Breast epithelium (tissue), 4 donors: ENCODE data around the gene CCDC38. TPM values are rescaled to one million over a fixed set of nuclear protein-coding genes. Genes with fewer than 3 reads are reported as not detected.

ENCODE experiments used
- DNase-seq, 2 donors: peaks; one replicate each; pipeline ENCODE4 v3.0.0-alpha.2; 2019; ENCODE audit warnings: low spot score in 2 of 2
- H3K27ac ChIP-seq, 2 donors: fragments of 200-600 bp; sonication (generic) in 1 of 2; one replicate each; pipeline ENCODE4 v1.5.1; 2016 to 2019; ENCODE audit warnings: mild to moderate bottlenecking in 1 of 2
- H3K27me3 ChIP-seq, 2 donors: fragments of 200-600 bp; sonication (generic) in 1 of 2; one replicate each; pipeline versions ENCODE4 v1.5.1 to v1.6.0; 2017 to 2019; ENCODE audit warnings: control low read depth in 1 of 2, mild to moderate bottlenecking in 1 of 2
- H3K36me3 ChIP-seq: fragments of 200-600 bp; one replicate; pipeline ENCODE4 v1.5.1; 2019
- H3K4me1 ChIP-seq, 2 donors: fragments of 200-600 bp; sonication (generic); one replicate each; pipeline ENCODE4 v1.5.1; 2016 to 2019; ENCODE audit warnings: control low read depth in 1 of 2
- H3K4me3 ChIP-seq, 3 donors: fragments of 200-600 bp; sonication (generic); 1 replicate in 2 of 3; 2 replicates in 1 of 3; pipeline ENCODE4 v1.5.1; 2016 to 2019; ENCODE audit warnings: mild to moderate bottlenecking in 3 of 3, moderate library complexity in 2 of 3
- H3K9me3 ChIP-seq, 2 donors: fragments of 200-600 bp; sonication (generic) in 1 of 2; one replicate each; pipeline ENCODE4 v1.5.1; 2016 to 2019; ENCODE audit warnings: control low read depth in 1 of 2
- CTCF ChIP-seq, 3 donors: fragments of 450-650 bp; IDR thresholded peaks; one replicate each; pipeline ENCODE4 v1.5.1; 2016 to 2017; ENCODE audit warnings: antibody characterized with exemption in 3 of 3, mild to moderate bottlenecking in 3 of 3, moderate library complexity in 3 of 3
- POLR2A ChIP-seq: fragments of 450-650 bp; IDR thresholded peaks from one replicate; pipeline ENCODE4 v1.6.1; 2016; ENCODE audit warnings: antibody characterized with exemption, mild to moderate bottlenecking, moderate library complexity
- POLR2AphosphoS5 ChIP-seq, 3 donors: sonication (generic); formaldehyde crosslinking; IDR thresholded peaks; one replicate each; pipeline ENCODE4 v1.6.1; 2017; ENCODE audit warnings: antibody characterized with exemption in 3 of 3
- intact Hi-C: fragments of 100-400 bp; cut with DNase I; formaldehyde crosslinking; loops from one replicate; pipeline ENCODE4 v1.15.1; 2023; ENCODE audit warnings: low total_unique reads
- total RNA-seq, 3 donors: library from RNA; depleted of rRNA; stranded (reverse); fragments of >200 nt; gene quantifications; one replicate each; pipeline ENCODE4 v1.1.0, GENCODE V29; 2016

Gene CCDC38
- total RNA-seq, 3 donors from 2014 or later = 0.73 TPM; not detected in 2

- intact Hi-C loops = no loop called here
- no peak for DNase-seq
- H3K4me3 ChIP-seq = no peak overlapping the region
Measured at GRCh38 chr12:95986635-95987570, 44.5 kb upstream of the CCDC38 start.

GRCh38 chr12:95984682-95985081, 42.3 kb upstream of the CCDC38 start:
- TF ChIP-seq POLR2AphosphoS5 (IDR thresholded peaks at IDR 0.05) (no peak), POLR2A (no peak), CTCF (IDR thresholded peaks at IDR 0.05) (no peak)
- no peak for DNase-seq
- H3K27ac ChIP-seq = no peak overlapping the region
- no peaks in the 10 kb centered on the region for H3K36me3 ChIP-seq
- no peaks in the 10 kb centered on the region for H3K9me3 ChIP-seq
- H3K27me3 ChIP-seq = no peaks in the 10 kb centered on the region
- no peak overlapping the region for H3K4me3 ChIP-seq
- H3K4me1 ChIP-seq = no peaks in the 10 kb centered on the region
- intact Hi-C loops = no loop called here

More at GRCh38 chr12:95986635-95987570, 44.5 kb upstream of the CCDC38 start:
- Histone ChIP-seq H3K9me3 (no peaks in the 10 kb centered on the region), H3K27ac (no peak overlapping the region), H3K4me1 (no peaks in the 10 kb centered on the region), H3K27me3 (no peaks in the 10 kb centered on the region), H3K36me3 (no peaks in the 10 kb centered on the region)
- TF ChIP-seq POLR2A = no peak
- no peak for TF ChIP-seq POLR2AphosphoS5 (IDR thresholded peaks at IDR 0.05)
- no peak for TF ChIP-seq CTCF (IDR thresholded peaks at IDR 0.05)

- H3K4me1 ChIP-seq = no peaks in the 10 kb centered on the region
- no peak overlapping the region for H3K27ac ChIP-seq
- H3K36me3 ChIP-seq = no peaks in the 10 kb centered on the region
- no peak for TF ChIP-seq POLR2AphosphoS5 (IDR thresholded peaks at IDR 0.05)
- H3K4me3 ChIP-seq = no peak overlapping the region
- intact Hi-C loops = no loop called here
- DNase-seq = no peak
- no peaks in the 10 kb centered on the region for H3K9me3 ChIP-seq
- no peaks in the 10 kb centered on the region for H3K27me3 ChIP-seq
Measured at GRCh38 chr12:95982602-95983001, 40.2 kb upstream of the CCDC38 start.

- Histone ChIP-seq H3K4me1 (no peaks in the 10 kb centered on the region), H3K9me3 (no peaks in the 10 kb centered on the region), H3K4me3 (no peak overlapping the region), H3K36me3 (no peaks in the 10 kb centered on the region), H3K27me3 (no peaks in the 10 kb centered on the region), H3K27ac (no peak overlapping the region)
- no peak for DNase-seq
- TF ChIP-seq POLR2A (no peak), POLR2AphosphoS5 (IDR thresholded peaks at IDR 0.05) (no peak)
- intact Hi-C loops = no loop called here
Measured at GRCh38 chr12:95980437-95980836, 38.0 kb upstream of the CCDC38 start.

GRCh38 chr12:95978774-95979173, 36.4 kb upstream of the CCDC38 start:
- Histone ChIP-seq H3K4me1 (no peaks in the 10 kb centered on the region), H3K27ac (no peak overlapping the region), H3K36me3 (no peaks in the 10 kb centered on the region), H3K4me3 (no peak overlapping the region), H3K27me3 (no peaks in the 10 kb centered on the region), H3K9me3 (no peaks in the 10 kb centered on the region)
- intact Hi-C loops = no loop called here
- no peak for DNase-seq
- TF ChIP-seq POLR2AphosphoS5 (IDR thresholded peaks at IDR 0.05) = no peak
- TF ChIP-seq POLR2A = no peak
- TF ChIP-seq CTCF (IDR thresholded peaks at IDR 0.05) = no peak

- H3K4me1 ChIP-seq = no peaks in the 10 kb centered on the region
- no peak overlapping the region for H3K4me3 ChIP-seq
- H3K36me3 ChIP-seq = no peaks in the 10 kb centered on the region
- TF ChIP-seq POLR2A (no peak), CTCF (IDR thresholded peaks at IDR 0.05) (no peak), POLR2AphosphoS5 (IDR thresholded peaks at IDR 0.05) (no peak)
- no peaks in the 10 kb centered on the region for H3K9me3 ChIP-seq
- no peak overlapping the region for H3K27ac ChIP-seq
- no peaks in the 10 kb centered on the region for H3K27me3 ChIP-seq
- intact Hi-C loops = no loop called here
- DNase-seq = no peak
Measured at GRCh38 chr12:95978351-95978750, 35.9 kb upstream of the CCDC38 start.
